Medulla oblongata (tissue), 1 donor: ENCODE data around the gene NANOS3.

Experiments
- DNase-seq: peaks from one replicate; pipeline ENCODE4 v3.0.0-alpha.2; 2015; ENCODE audit errors: extremely low spot score

NANOS3 gene

GRCh38 chr19:13876834-13877233 is at the start of gene NANOS3:
Gene NANOS3, plus strand, starts transcription at chr19:13877134. Its CDS starts 115 bp downstream, at chr19:13877249.
- no peak for DNase-seq

GRCh38 chr19:13827656-13828055 is 49.3 kb upstream of the NANOS3 start:
- no peak for DNase-seq

- no peak for DNase-seq
Observed at GRCh38 chr19:13830114-13830740, 46.7 kb upstream of the NANOS3 start.

GRCh38 chr19:13830741-13831536 is 46.0 kb upstream of the NANOS3 start:
- no peak for DNase-seq

- DNase-seq = no peak
Observed at GRCh38 chr19:13831537-13832467, 45.1 kb upstream of the NANOS3 start.

GRCh38 chr19:13833330-13834243 is 43.3 kb upstream of the NANOS3 start:
- peak; percentile 91 for DNase-seq

- no peak for DNase-seq
Observed at GRCh38 chr19:13834244-13835069, 42.5 kb upstream of the NANOS3 start.

- no peak for DNase-seq
Observed at GRCh38 chr19:13835791-13836723, 40.9 kb upstream of the NANOS3 start.

- DNase-seq = no peak
Observed at GRCh38 chr19:13838435-13839129, 38.4 kb upstream of the NANOS3 start.

GRCh38 chr19:13839130-13839937 is 37.6 kb upstream of the NANOS3 start:
- DNase-seq = peak; percentile 72

GRCh38 chr19:13839938-13840304 is 37.0 kb upstream of the NANOS3 start:
- DNase-seq = no peak

GRCh38 chr19:13840305-13841085 is 36.4 kb upstream of the NANOS3 start:
- DNase-seq = no peak

- no peak for DNase-seq
Observed at GRCh38 chr19:13841086-13841961, 35.6 kb upstream of the NANOS3 start.

- DNase-seq = no peak
Observed at GRCh38 chr19:13841962-13842290, 35.0 kb upstream of the NANOS3 start.

GRCh38 chr19:13842291-13843103 is 34.4 kb upstream of the NANOS3 start:
- DNase-seq = peak; percentile 80
